Neuron (in vitro differentiated cells): ENCODE data around the gene UBASH3A.
"Not testable (repeated sequence)": the region's sequence is repeated elsewhere in the genome, so short reads cannot be mapped to it uniquely, and the experiment has no call there.

Experiments
- H2AFZ ChIP-seq: one replicate; pipeline ENCODE4 v1.6.1; 2013; ENCODE audit warnings: low read depth, mild to moderate bottlenecking, inconsistent platforms, low read length, moderate library complexity
- H3K27me3 ChIP-seq: one replicate; pipeline ENCODE4 v1.6.1; 2013; ENCODE audit warnings: low read length; ENCODE audit not compliant: insufficient read depth
- H3K36me3 ChIP-seq: one replicate; pipeline ENCODE4 v1.6.1; 2013; ENCODE audit warnings: low read length; ENCODE audit not compliant: insufficient read depth
- H3K4me1 ChIP-seq: one replicate; pipeline ENCODE4 v1.6.1; 2013; ENCODE audit warnings: low read length; ENCODE audit not compliant: insufficient read depth
- H3K4me3 ChIP-seq: 2 replicates; pipeline ENCODE4 v1.5.1; 2013; ENCODE audit warnings: mild to moderate bottlenecking, low read length, moderate library complexity
- H3K9me3 ChIP-seq: one replicate; pipeline ENCODE4 v1.6.1; 2013; ENCODE audit warnings: low read length

Gene UBASH3A

GRCh38 chr21:42460391-42461184 lies 56.9 kb downstream of the UBASH3A start:
- Histone ChIP-seq H3K9me3 (no peaks in the 10 kb centered on the region), H3K4me3 (no peak overlapping the region), H2AFZ (no peak overlapping the region)

GRCh38 chr21:42461185-42461520 lies 57.5 kb downstream of the UBASH3A start:
- Histone ChIP-seq H2AFZ (no peak overlapping the region), H3K9me3 (no peaks in the 10 kb centered on the region), H3K4me3 (no peak overlapping the region), H3K36me3 (no peaks in the 10 kb centered on the region), H3K27me3 (no peaks in the 10 kb centered on the region), H3K4me1 (no peaks in the 10 kb centered on the region)

More at GRCh38 chr21:42460391-42461184, 56.9 kb downstream of the UBASH3A start:
- Histone ChIP-seq H3K4me1 (no peaks in the 10 kb centered on the region), H3K27me3 (no peaks in the 10 kb centered on the region), H3K36me3 (no peaks in the 10 kb centered on the region)

DNA sequence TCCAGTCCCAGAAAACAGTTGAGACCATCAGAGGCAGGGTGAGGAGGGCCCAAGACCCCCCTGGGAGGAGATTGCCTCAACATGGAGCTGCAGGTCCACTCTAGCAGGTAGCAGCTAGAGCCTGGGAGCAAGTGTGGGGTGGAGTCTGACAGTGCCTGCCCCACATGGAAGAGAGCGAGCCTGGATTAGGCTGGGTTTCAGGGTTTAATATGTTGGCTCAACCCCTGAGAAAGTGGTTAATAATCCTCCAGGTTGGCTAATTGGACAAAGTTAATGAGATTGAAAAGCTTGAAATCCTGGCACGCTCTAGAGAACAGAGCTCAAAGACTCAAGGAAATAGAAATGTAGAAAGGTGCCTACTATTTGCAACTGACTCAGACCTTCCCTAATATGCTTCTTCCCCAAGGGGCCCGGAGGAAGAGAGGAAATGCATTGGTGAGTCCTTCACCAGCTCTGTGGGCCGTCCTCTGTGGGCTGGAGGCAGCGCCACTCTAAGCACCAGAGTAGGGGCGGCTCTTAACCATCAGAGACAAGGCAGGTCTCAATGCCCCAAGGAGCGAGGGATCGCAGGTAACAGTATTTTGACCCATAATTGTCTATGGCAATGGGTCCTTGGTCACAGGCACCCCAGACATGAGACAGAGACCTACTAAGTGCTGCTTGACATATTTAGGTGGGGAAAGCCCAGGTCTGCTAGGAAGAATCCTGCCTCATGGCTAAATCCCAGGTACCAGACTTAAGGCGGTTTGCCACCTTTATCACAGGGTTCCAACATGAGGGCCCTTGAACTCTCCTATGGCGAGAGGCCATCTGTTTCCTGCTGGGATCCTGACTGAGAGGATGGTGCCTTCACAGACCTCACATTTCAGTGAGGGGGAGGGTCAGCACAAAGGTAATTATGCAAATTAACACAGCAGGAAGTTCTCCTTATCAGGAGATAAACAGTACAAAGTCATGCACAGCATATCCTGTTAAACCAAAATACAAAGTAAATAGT lies 58.5 kb downstream of the UBASH3A start:
- Histone ChIP-seq H3K4me3 (no peak overlapping the region), H3K27me3 (no peaks in the 10 kb centered on the region), H3K36me3 (no peaks in the 10 kb centered on the region), H3K9me3 (no peaks in the 10 kb centered on the region), H3K4me1 (no peaks in the 10 kb centered on the region), H2AFZ (no peak overlapping the region)

- Histone ChIP-seq H3K4me1 (no peaks in the 10 kb centered on the region), H3K4me3 (no peak overlapping the region), H3K36me3 (no peaks in the 10 kb centered on the region), H3K27me3 (no peaks in the 10 kb centered on the region), H2AFZ (no peak overlapping the region), H3K9me3 (no peaks in the 10 kb centered on the region)
These were observed 60.3 kb downstream of the UBASH3A start for GRCh38 chr21:42463861-42464515.

DNA sequence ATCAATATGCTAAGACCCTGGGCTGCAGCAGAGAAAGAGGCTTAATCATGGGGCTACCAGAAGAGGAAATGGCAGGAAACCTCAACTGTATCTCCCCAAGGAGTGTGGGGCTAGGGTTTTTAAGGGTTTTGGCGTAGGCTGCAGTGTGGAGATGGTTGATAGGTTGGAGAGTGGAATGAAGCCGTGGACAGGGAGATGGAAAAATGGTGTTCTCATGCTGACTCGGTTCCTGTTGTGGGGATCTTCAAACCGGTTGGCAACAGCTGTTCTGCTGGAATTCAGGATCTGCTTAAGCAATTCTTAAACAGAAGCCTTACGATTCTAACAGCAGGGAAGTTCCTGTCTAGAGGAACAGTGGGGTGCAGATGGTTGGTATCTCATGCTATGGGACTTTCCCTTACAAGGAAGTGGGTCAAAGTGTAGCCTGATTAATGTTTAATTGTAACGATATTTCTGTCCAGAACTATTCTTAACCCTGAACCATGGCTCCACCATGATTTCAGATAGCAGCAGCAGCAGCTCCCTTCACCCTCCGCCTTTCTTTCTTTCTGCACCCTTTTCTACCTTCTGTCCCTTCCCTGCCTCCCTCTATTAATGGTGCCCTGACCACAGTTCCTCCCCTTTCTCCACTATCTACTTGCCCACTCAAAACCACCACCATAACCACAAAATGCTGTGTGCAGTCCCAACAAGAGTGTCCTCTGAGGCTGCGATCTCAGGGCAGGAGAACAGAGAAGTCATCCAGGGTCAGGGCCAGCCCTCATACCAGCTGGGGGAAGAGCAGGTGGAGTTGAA lies 61.5 kb downstream of the UBASH3A start:
- H3K27me3 ChIP-seq = no peaks in the 10 kb centered on the region
- no peak overlapping the region for H2AFZ ChIP-seq
- no peak overlapping the region for H3K4me3 ChIP-seq
- H3K4me1 ChIP-seq = no peaks in the 10 kb centered on the region
- H3K36me3 ChIP-seq = no peaks in the 10 kb centered on the region
- H3K9me3 ChIP-seq = no peaks in the 10 kb centered on the region

- no peak overlapping the region for H3K4me3 ChIP-seq
- no peaks in the 10 kb centered on the region for H3K9me3 ChIP-seq
- no peaks in the 10 kb centered on the region for H3K4me1 ChIP-seq
- H3K27me3 ChIP-seq = no peaks in the 10 kb centered on the region
- H3K36me3 ChIP-seq = no peaks in the 10 kb centered on the region
- H2AFZ ChIP-seq = no peak overlapping the region
These were observed 62.1 kb downstream of the UBASH3A start for GRCh38 chr21:42465803-42466127.

DNA sequence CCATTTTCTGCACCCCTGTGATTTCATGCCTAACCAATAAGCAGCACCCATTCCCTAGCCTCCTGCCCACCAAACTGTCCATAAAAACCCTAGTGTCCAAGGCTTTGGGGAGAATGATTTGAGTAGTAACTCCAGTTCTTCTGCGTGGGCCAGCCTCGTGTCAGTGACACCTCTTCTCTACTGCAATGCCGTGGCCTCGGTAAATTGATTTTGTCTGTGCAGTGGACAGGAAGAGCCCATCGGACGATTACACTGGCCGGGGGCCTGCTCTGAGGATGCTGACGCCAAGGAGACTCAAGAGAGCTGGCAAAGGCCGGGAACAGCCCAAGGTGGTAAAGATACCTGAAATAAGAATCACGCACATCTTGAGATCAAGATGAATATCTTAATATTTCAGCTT lies 63.0 kb downstream of the UBASH3A start:
- no peaks in the 10 kb centered on the region for H3K9me3 ChIP-seq
- H3K36me3 ChIP-seq = no peaks in the 10 kb centered on the region
- H2AFZ ChIP-seq = no peak overlapping the region
- no peaks in the 10 kb centered on the region for H3K4me1 ChIP-seq
- H3K27me3 ChIP-seq = no peaks in the 10 kb centered on the region
- H3K4me3 ChIP-seq = no peak overlapping the region

GRCh38 chr21:42467140-42467983 lies 63.7 kb downstream of the UBASH3A start:
- Histone ChIP-seq H3K27me3 (no peaks in the 10 kb centered on the region), H3K4me3 (no peak overlapping the region), H3K9me3 (no peaks in the 10 kb centered on the region), H3K36me3 (no peaks in the 10 kb centered on the region), H3K4me1 (no peaks in the 10 kb centered on the region), H2AFZ (no peak overlapping the region)

DNA sequence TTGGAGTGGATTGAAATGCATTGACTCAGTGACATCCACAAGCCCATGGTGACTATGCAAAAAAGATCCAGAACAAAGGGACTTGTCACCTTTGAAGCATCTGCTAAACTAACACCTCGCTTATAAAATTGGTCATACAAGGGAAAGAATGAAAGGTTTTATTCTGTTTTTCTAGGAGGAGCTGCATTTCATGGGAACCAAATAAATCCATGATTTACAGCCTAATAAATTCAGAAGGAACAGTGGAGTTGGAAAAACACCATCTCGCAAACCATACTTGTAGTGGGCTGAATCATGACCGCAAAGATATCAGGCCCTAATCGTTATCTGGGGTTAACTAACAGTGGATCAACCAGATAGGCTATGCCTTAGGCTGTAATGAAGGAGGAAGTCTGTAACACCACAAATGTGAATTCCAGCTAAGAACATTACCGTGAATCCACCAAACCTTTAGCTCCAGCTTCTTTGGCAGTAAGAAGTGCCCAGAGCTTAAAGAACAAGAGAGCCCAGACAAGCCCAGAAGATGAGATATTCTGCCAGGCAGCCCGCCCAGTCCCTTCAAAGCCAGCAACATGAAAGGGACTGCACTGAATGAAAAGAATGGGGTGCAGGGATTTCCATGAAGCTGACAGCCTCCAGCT lies 64.9 kb downstream of the UBASH3A start:
- no peaks in the 10 kb centered on the region for H3K4me1 ChIP-seq
- H3K27me3 ChIP-seq = no peaks in the 10 kb centered on the region
- H3K4me3 ChIP-seq = no peak overlapping the region
- H3K36me3 ChIP-seq = no peaks in the 10 kb centered on the region
- no peaks in the 10 kb centered on the region for H3K9me3 ChIP-seq
- H2AFZ ChIP-seq = no peak overlapping the region

DNA sequence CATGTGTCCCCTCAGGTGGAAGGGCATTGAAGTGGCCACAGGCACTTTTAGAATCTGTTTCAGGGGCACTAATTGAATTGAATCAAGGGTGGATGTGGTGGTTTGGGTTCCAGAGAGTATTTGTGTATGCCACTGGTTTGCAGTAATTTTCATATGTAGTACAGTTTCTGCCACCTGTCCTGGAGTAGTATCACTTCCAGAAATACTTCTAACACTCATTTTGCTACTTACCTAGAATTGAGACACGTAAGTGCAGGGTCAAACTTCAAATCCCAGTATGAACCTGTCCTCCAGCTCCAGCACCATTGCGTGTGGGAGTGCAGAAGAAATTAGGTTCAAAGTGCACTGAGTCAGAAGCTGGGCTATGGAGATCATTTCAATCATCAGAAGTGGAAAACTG lies 65.6 kb downstream of the UBASH3A start:
- H3K9me3 ChIP-seq = no peaks in the 10 kb centered on the region
- H3K36me3 ChIP-seq = no peaks in the 10 kb centered on the region
- H3K4me1 ChIP-seq = no peaks in the 10 kb centered on the region
- H2AFZ ChIP-seq = no peak overlapping the region
- H3K27me3 ChIP-seq = no peaks in the 10 kb centered on the region
- no peak overlapping the region for H3K4me3 ChIP-seq

- not testable (repeated sequence) for H3K36me3 ChIP-seq, H3K27me3 ChIP-seq, H3K4me1 ChIP-seq, H3K4me3 ChIP-seq, H2AFZ ChIP-seq, H3K9me3 ChIP-seq
These were observed 66.0 kb downstream of the UBASH3A start for GRCh38 chr21:42469726-42470125.

GRCh38 chr21:42471206-42471605 lies 67.5 kb downstream of the UBASH3A start:
- Histone ChIP-seq H3K4me1 (no peaks in the 10 kb centered on the region), H3K36me3 (no peaks in the 10 kb centered on the region), H3K27me3 (peaks cover 2% of the 10 kb centered on the region)

More at GRCh38 chr21:42471206-42471605, 67.5 kb downstream of the UBASH3A start:
- H3K4me3 ChIP-seq = no peak overlapping the region
- H3K9me3 ChIP-seq = no peaks in the 10 kb centered on the region
- no peak overlapping the region for H2AFZ ChIP-seq
